Immature natural killer cell (primary cell): ENCODE results near the gene CELF2. TPM values are rescaled to one million over a fixed set of nuclear protein-coding genes. Genes with fewer than 3 reads are reported as not detected.
A peak's percentile ranks its signal among the peaks of the same experiment; 100 is the strongest.

ENCODE experiments used
- DNase-seq, 3 donors: peaks; one replicate each; pipeline ENCODE4 v3.0.0; 2022; ENCODE audit warnings: mixed read lengths in 1 of 3
- H3K27ac Mint-ChIP-seq, 6 donors: one replicate each; pipeline ENCODE4 v1.8.0; 2020; ENCODE audit warnings: mixed read lengths in 6 of 6, mild to moderate bottlenecking in 5 of 6, inconsistent platforms in 4 of 6, moderate library complexity in 3 of 6
- H3K27me3 Mint-ChIP-seq, 3 donors: one replicate each; pipeline ENCODE4 v1.8.0; 2020 to 2021; ENCODE audit warnings: low read depth in 3 of 3, mild to moderate bottlenecking in 3 of 3, mixed read lengths in 3 of 3, moderate library complexity in 3 of 3, inconsistent platforms in 1 of 3
- H3K36me3 Mint-ChIP-seq, 3 donors: one replicate each; pipeline ENCODE4 v1.8.0; 2020; ENCODE audit warnings: mixed read lengths in 3 of 3, inconsistent platforms in 2 of 3, mild to moderate bottlenecking in 2 of 3
- H3K4me1 Mint-ChIP-seq, 2 donors: one replicate each; pipeline ENCODE4 v1.8.0; 2020; ENCODE audit warnings: inconsistent platforms in 2 of 2, mild to moderate bottlenecking in 2 of 2, mixed read lengths in 2 of 2, moderate library complexity in 1 of 2
- H3K4me3 Mint-ChIP-seq, 5 donors: one replicate each; pipeline ENCODE4 v1.8.0; 2020; ENCODE audit warnings: mild to moderate bottlenecking in 5 of 5, mixed read lengths in 5 of 5, inconsistent platforms in 3 of 5, moderate library complexity in 3 of 5
- H3K9me3 Mint-ChIP-seq, 6 donors: one replicate each; pipeline ENCODE4 v1.8.0; 2020; ENCODE audit warnings: mild to moderate bottlenecking in 6 of 6, mixed read lengths in 6 of 6, inconsistent platforms in 4 of 6, moderate library complexity in 3 of 6
- polyA plus RNA-seq, 3 donors: library from polyadenylated mRNA; unstranded; fragments of 300-500 nt; fragmentation: Illumina TruSeq; gene quantifications; one replicate each; pipeline ENCODE4 v1.2.3, GENCODE V29; 2021

CELF2 gene
- polyA plus RNA-seq, 3 donors from 2014 or later = 64.2 to 174 (median 95.4) TPM

DNA sequence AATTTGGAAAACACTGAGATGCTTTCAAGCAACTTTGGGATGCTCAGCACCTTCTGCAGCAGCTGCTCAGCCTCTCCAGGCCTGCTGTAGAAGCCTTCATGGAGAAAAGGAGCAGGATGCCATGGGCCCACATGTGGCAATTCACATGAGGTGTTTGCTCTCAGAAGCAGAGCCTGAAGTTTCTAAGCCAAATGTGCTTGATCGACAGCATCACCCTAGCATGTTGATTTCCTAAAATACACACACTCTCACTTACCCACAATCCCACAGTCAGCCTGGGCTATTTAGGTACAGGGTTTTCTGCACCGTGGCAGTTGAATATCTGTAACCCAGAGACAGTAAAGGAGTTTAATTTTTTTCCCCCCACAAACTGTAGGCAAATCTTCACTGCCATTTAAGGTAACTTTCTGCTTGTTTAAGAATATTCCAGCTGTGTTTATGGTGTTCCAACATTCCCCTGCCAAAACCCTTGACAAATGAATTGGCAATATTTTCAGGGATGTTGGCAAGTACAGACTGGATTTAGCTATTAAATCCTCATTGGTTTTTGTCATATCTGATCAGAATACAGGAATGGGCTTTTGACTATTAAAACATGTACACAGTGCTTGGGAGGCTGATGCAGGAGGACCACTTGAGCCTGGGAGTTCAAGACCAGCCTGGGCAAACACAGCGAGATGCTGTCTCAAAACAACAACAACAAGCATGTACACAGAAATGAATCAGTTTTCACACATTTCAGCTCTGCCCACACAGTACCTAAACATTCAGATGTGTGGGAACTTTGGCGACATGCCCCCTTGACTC lies 244.2 kb downstream of the CELF2 start:
- H3K36me3 Mint-ChIP-seq = peaks cover 13 to 84% (median 60%) of the 10 kb centered on the region in 3 donors
- H3K9me3 Mint-ChIP-seq = no peaks in the 10 kb centered on the region
- DNase-seq = no peak
- H3K27ac Mint-ChIP-seq = peak overlapping the region; percentile 64 to 94 (median 86)
- peaks cover 88 to 97% of the 10 kb centered on the region in 2 donors for H3K4me1 Mint-ChIP-seq
- peak overlapping the region in 3 of 5 donors; percentile 3 to 25 (median 18) for H3K4me3 Mint-ChIP-seq
- peaks cover 0 to 39% (median 19%) of the 10 kb centered on the region in 3 donors for H3K27me3 Mint-ChIP-seq

DNA sequence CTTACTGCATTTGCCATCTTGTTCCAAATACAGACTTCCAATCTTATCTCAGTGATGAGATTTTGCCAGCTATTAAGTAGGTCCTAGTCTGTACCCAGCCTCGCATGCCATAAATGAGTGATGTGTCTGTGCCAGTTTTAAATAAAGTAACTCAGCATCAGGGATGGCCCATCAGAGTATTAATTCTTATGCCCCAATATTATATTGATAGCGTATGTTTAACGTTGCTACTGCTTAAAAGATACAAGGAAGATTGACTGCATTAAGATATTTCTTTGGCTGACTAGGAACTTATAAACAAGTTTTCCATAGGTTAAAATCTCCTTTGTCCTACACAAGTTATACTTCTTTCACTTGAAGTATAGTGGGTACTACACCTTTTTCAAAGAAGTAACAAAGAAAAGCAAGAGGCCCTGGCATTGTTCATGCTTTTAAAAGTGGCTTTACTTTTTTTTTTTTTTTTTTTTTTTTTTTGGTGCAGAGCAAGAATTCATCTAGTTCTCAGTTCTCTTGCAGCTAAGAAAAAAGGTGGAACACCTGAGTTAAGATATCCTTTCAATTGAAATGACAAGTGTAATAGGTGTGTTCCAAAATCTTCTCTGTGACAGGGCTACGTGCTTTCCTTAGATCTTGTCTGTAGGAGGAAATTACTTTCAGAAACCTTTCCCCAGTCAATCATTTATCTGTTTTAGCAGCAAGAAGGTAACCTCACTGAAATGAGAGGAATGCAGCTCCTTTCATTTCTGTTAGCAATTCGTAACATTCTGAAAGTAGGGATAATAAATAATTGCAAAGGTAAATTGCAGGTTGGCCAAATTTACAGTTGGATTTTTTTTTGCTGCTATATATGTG lies 245.0 kb downstream of the CELF2 start:
- Mint-ChIP-seq H3K9me3 (no peaks in the 10 kb centered on the region), H3K4me1 (peaks cover 88 to 97% of the 10 kb centered on the region in 2 donors), H3K36me3 (peaks cover 13 to 80% (median 55%) of the 10 kb centered on the region in 3 donors), H3K27ac (peak overlapping the region; percentile 64 to 94 (median 86)), H3K27me3 (peaks cover 0 to 40% (median 19%) of the 10 kb centered on the region in 3 donors), H3K4me3 (peak overlapping the region in 1 of 5 donors; percentile 25)
- no peak for DNase-seq

DNA sequence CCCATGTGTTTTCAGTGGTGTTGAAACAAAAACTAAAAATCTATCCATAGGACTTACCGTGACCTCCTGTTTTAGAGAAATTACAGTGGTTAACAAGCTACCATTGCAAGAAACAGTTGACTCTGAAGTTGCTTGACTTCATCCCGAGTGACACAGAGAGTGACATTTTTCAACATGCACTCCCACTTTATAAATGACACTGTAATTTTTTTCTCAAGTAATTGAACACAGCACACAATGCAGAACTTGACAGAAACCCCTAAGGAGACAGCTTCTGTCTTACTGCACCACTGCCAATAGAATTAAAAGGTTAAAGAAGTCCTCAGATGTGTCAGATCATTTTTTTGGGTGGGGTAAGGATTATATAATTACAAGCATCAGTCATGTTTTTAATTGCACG lies 246.1 kb downstream of the CELF2 start:
- H3K4me3 Mint-ChIP-seq = no peak overlapping the region
- H3K9me3 Mint-ChIP-seq = no peaks in the 10 kb centered on the region
- H3K27me3 Mint-ChIP-seq = peaks cover 0 to 30% (median 19%) of the 10 kb centered on the region in 3 donors
- H3K36me3 Mint-ChIP-seq = peaks cover 4 to 73% (median 46%) of the 10 kb centered on the region in 3 donors
- no peak for DNase-seq
- peaks cover 82 to 97% of the 10 kb centered on the region in 2 donors for H3K4me1 Mint-ChIP-seq
- peak overlapping the region; percentile 64 to 88 (median 76) for H3K27ac Mint-ChIP-seq

DNA sequence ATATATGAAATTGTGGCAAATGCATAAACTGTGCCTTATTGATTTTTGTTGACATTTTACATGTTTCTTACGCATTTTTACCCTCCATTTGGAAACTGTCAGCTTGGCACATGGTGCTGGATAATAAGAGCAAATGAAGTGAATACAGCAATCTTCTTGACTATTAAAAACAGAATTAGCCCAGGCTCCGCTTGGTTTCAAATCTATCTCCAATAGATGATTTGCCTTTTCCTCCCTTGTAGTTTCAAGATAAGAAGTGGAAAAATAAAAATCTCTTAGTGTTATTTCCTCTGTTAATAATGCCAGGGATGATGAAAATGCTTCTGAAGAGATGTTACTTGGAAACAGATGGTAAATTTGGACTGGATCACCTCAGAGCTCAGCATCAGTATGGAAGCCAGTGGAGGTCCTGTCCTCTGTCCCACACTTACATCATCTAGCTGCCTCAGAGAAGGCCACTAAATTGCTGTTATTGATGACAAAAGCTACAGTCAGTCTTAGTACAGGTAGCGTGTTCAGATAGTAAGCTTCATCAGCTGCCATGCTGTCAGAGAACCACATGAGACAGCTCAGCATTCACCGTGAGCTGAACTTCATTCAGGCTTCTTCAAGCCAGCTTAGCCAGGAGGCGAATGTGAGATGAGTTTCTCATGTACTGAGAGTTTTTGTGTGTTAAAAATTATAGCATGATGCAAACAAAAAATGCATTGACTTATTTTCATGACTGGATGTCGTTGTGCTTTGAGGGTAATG lies 246.8 kb downstream of the CELF2 start:
- H3K27me3 Mint-ChIP-seq = peaks cover 0 to 30% (median 19%) of the 10 kb centered on the region in 3 donors
- H3K36me3 Mint-ChIP-seq = peaks cover 0 to 66% (median 48%) of the 10 kb centered on the region in 3 donors
- peak overlapping the region in 3 of 5 donors; percentile 4 to 43 (median 31) for H3K4me3 Mint-ChIP-seq

DNA sequence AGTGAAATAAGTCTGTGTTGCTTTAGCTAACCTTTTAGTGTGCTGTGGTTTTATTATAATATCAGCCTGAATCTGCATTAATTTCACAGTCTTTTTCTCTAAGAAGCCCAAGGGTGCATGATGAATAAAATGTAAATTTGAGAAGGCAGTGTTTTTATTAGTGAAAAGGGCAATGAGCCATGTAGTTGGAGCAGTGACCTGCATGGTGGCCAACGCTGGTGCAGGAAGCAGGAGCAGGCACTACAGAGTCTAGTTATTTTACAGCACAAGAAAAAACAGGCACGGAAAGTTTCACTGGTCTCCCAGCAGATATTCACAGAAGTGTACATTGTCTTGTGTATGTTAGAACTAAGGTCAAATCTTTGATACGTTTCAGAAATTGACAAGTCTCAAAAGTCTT lies 247.8 kb downstream of the CELF2 start:
- H3K4me3 Mint-ChIP-seq = peak overlapping the region in 3 of 5 donors; percentile 4 to 64 (median 29)
- H3K27me3 Mint-ChIP-seq = peaks cover 0 to 40% (median 21%) of the 10 kb centered on the region in 3 donors
- no peak for DNase-seq
- H3K4me1 Mint-ChIP-seq = peaks cover 86 to 97% of the 10 kb centered on the region in 2 donors
- H3K27ac Mint-ChIP-seq = peak overlapping the region; percentile 64 to 88 (median 77)
- H3K9me3 Mint-ChIP-seq = no peaks in the 10 kb centered on the region
- peaks cover 0 to 65% (median 50%) of the 10 kb centered on the region in 3 donors for H3K36me3 Mint-ChIP-seq

More for the DNA sequence above, 246.8 kb downstream of the CELF2 start:
- peak overlapping the region; percentile 64 to 88 (median 76) for H3K27ac Mint-ChIP-seq
- no peaks in the 10 kb centered on the region for H3K9me3 Mint-ChIP-seq
- peaks cover 84 to 97% of the 10 kb centered on the region in 2 donors for H3K4me1 Mint-ChIP-seq
- no peak for DNase-seq

DNA sequence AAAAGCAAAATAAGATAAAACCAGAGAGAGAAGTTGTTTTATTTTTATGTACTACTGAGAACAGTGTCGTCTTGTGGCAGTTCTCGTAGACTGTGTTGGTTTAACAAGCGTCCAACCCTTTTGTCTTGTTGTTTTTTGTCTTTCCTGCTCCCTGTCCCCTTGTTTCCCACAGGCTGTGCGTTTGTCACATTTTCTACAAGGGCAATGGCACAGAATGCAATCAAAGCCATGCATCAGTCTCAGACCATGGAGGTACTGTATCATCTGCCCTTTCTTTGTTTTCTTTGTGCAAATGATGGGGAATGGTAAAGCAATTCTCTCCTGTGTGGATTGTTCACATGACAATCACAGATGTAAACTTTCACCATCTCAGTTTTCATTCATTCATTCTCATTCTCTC lies 248.8 kb downstream of the CELF2 start:
- peaks cover 0 to 42% (median 23%) of the 10 kb centered on the region in 3 donors for H3K27me3 Mint-ChIP-seq

DNA sequence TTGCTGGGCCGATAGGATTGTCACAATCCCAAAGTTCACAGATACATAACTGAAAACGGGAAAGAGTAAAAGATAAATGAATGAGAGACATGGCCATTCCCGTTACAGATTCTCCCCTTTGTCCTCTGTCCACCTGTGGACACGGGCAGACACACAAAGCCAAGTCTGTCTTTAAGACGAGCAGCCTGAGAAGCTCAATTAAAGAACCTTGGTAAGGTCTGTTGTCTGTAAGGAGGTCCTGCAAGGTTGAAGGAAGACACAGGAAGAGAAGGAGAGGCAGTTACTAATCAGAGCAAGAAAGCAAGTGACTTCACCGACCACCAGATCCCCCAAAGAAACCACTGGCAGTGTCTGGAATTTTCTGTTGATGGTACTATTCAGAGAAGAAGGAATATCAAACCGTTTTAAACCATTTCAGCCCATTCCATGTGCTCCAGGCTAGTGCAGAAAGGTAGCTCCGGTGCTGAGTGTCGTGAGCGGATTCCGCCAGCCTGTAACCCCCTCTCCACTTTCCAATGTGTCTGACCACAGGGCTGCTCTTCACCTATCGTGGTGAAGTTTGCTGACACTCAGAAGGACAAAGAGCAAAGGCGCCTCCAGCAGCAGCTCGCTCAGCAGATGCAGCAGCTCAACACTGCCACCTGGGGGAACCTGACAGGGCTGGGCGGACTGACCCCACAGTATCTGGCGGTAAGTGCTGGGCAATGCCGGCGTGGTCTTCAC lies 252.6 kb downstream of the CELF2 start:
- Mint-ChIP-seq H3K9me3 (no peaks in the 10 kb centered on the region), H3K4me3 (peak overlapping the region; percentile 6 to 60 (median 50)), H3K36me3 (peaks cover 16 to 65% (median 41%) of the 10 kb centered on the region in 3 donors), H3K27me3 (peaks cover 0 to 37% (median 32%) of the 10 kb centered on the region in 3 donors), H3K27ac (peak overlapping the region; percentile 63 to 89 (median 85)), H3K4me1 (peaks cover 75 to 96% of the 10 kb centered on the region in 2 donors)
- DNase-seq = peak; percentile 69 to 78 (median 72)

More for the DNA sequence above, 248.8 kb downstream of the CELF2 start:
- H3K36me3 Mint-ChIP-seq = peaks cover 4 to 67% (median 52%) of the 10 kb centered on the region in 3 donors
- DNase-seq = no peak
- H3K27ac Mint-ChIP-seq = peak overlapping the region; percentile 57 to 88 (median 79)
- H3K4me3 Mint-ChIP-seq = peak overlapping the region; percentile 11 to 61 (median 46)
- H3K9me3 Mint-ChIP-seq = no peaks in the 10 kb centered on the region
- peaks cover 90 to 100% of the 10 kb centered on the region in 2 donors for H3K4me1 Mint-ChIP-seq

DNA sequence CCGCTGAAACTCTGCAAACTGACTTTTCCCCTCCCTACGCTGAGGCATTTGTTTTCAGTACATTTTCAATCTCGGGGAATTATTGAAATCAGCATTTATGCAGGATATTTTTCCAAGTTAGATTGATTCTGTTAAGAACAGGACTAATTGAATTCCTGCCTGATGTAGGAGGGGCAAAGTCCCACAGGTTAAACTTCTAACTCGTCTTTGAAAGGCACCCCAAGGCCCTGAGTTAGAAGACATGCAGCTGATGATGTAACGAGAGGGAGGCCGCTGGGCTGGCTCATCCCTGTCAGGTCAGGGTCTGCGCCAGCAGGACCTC lies 253.1 kb downstream of the CELF2 start:
- peaks cover 70 to 96% of the 10 kb centered on the region in 2 donors for H3K4me1 Mint-ChIP-seq
- H3K9me3 Mint-ChIP-seq = no peaks in the 10 kb centered on the region
- no peak for DNase-seq
- peak overlapping the region in 3 of 5 donors; percentile 17 to 60 (median 19) for H3K4me3 Mint-ChIP-seq
- peaks cover 16 to 65% (median 41%) of the 10 kb centered on the region in 3 donors for H3K36me3 Mint-ChIP-seq
- H3K27me3 Mint-ChIP-seq = peaks cover 0 to 34% (median 32%) of the 10 kb centered on the region in 3 donors
- H3K27ac Mint-ChIP-seq = peak overlapping the region; percentile 63 to 89 (median 85)

DNA sequence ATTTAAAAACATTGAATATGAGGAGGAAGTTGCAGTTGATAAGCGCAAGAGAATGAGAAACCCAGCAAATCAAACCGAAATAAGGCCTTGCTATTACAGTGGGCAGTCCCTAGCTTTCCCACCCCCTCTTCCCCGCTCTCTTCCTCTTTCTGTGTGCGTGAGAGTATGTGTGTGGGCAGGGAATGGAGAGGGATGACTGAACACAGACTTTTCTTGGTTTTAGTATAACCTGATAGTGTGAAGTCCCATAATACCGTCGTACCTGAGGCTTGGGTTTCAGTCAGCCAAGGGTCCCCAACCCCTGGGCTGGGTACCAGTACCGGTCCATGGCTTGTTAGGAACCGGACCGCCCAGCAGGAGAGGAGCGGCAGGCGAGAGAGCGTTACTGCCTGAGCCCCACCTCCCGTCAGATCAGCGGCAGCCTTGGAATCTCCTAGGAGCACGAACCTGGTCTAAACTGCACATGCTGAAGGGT lies 255.3 kb downstream of the CELF2 start:
- Mint-ChIP-seq H3K27me3 (peaks cover 0 to 39% (median 35%) of the 10 kb centered on the region in 3 donors), H3K36me3 (peaks cover 19 to 71% (median 40%) of the 10 kb centered on the region in 3 donors), H3K27ac (peak overlapping the region in 5 of 6 donors; percentile 28 to 73 (median 45)), H3K9me3 (no peaks in the 10 kb centered on the region), H3K4me1 (peaks cover 53 to 88% of the 10 kb centered on the region in 2 donors), H3K4me3 (no peak overlapping the region)
- no peak for DNase-seq

DNA sequence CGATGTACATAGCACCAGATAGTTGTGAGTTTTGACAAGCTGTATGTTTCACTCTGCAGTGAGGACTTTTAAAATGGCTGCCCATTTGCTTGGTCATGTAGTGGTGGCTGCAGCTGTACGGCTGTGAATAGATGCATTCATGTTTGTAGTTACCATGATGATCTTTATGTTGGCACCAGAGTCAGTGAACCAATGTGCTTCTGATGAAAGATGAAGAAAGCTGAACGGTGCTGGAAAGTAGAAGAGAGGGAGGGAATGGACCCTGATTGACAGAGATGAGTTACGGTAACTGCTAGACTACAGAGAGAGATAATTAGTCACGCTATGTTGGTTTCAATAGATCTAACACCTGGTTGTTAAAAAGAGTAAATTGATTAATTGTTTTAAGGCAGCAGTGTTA lies 256.8 kb downstream of the CELF2 start:
- Mint-ChIP-seq H3K36me3 (peaks cover 19 to 79% (median 43%) of the 10 kb centered on the region in 3 donors), H3K27me3 (peaks cover 0 to 35% (median 35%) of the 10 kb centered on the region in 3 donors)

DNA sequence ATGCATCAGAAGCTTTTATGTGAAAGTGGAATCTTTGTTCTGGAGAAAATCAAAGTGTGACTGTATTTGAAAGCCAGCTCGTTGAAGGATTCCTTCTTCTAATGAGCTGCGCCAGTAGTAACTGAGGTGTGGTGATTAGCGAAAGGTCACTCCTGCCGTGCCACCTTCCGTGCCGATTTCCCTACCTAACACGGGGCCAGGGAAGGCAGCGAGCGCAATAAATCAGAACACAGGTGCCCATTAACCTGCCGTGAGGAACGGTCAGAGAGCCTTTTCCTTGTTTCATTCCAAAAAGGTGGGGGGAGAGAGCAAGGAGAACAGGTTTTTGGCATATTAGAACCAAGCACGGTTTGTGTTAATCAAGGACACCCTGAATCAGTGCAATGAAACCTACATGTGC lies 258.0 kb downstream of the CELF2 start:
- Mint-ChIP-seq H3K36me3 (peaks cover 26 to 77% (median 39%) of the 10 kb centered on the region in 3 donors), H3K9me3 (no peaks in the 10 kb centered on the region), H3K27ac (peak overlapping the region in 4 of 6 donors; percentile 35 to 81 (median 49)), H3K4me3 (no peak overlapping the region), H3K4me1 (peaks cover 35 to 74% of the 10 kb centered on the region in 2 donors), H3K27me3 (peaks cover 0 to 36% (median 27%) of the 10 kb centered on the region in 3 donors)
- DNase-seq = no peak

More for the DNA sequence above, 256.8 kb downstream of the CELF2 start:
- Mint-ChIP-seq H3K9me3 (no peaks in the 10 kb centered on the region), H3K27ac (peak overlapping the region in 3 of 6 donors; percentile 46 to 87 (median 82)), H3K4me1 (peaks cover 43 to 78% of the 10 kb centered on the region in 2 donors), H3K4me3 (no peak overlapping the region)
- DNase-seq = no peak

DNA sequence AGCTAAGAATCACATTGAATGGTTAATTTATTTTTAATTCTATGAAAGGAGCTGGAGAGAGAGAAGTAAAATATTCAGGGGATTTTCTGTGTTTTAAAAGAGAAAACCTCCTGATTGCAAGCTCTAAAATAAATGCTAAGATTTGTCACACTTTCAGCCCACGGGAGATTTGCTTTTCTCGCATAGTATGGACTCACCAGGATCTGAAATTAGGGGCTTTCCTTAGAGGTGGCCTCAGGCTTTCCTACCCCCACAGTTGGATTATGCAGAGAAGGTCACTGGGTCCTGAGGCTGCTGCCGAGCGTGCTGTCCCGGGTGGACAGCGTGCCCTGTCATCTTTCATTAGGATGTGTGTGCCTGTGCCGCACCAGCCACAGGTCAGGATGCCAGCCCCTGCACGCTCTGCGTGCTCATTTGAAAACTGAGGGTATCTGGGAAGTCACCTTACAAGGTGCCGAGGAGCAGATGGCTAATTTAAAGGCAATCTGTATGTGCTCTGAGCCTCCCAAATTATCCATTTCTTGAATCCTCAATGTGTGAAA lies 258.8 kb downstream of the CELF2 start:
- Mint-ChIP-seq H3K4me1 (peaks cover 34 to 74% of the 10 kb centered on the region in 2 donors), H3K27me3 (peaks cover 0 to 38% (median 32%) of the 10 kb centered on the region in 3 donors), H3K36me3 (peaks cover 23 to 77% (median 41%) of the 10 kb centered on the region in 3 donors), H3K9me3 (no peaks in the 10 kb centered on the region), H3K4me3 (no peak overlapping the region), H3K27ac (peak overlapping the region in 2 of 6 donors; percentile 42 to 53)
- DNase-seq = no peak
